HG03342 (cell line): Measurements from ENCODE around the gene CASQ1.

Experiments
- ATAC-seq: cut with Tn5 transposase; IDR thresholded peaks from one replicate; pipeline ENCODE4 v1.9.1; 2021; ENCODE audit warnings: mild to moderate bottlenecking, moderate library complexity; ENCODE audit not compliant: unreplicated experiment

CASQ1 gene

GRCh38 chr1:160189649-160190625, at the start of gene CASQ1:
TSS of gene CASQ1 (plus strand) at chr1:160190575. CDS start at chr1:160190752, 177 bp downstream.
- no peak for ATAC-seq

GRCh38 chr1:160143695-160144094, 46.7 kb upstream of the CASQ1 start:
- ATAC-seq = no peak

GRCh38 chr1:160144921-160145320, 45.5 kb upstream of the CASQ1 start:
- ATAC-seq = no peak

- no peak for ATAC-seq
These were observed 44.3 kb upstream of the CASQ1 start for GRCh38 chr1:160146107-160146506.

GRCh38 chr1:160148121-160148520, 42.3 kb upstream of the CASQ1 start:
- no peak for ATAC-seq

GRCh38 chr1:160149233-160149632, 41.1 kb upstream of the CASQ1 start:
- no peak for ATAC-seq

GRCh38 chr1:160149716-160150115, 40.7 kb upstream of the CASQ1 start:
- no peak for ATAC-seq

GRCh38 chr1:160151303-160151702, 39.1 kb upstream of the CASQ1 start, which contains the start of gene ATP1A4:
TSS of gene ATP1A4 (plus strand) at chr1:160151603. CDS start at chr1:160152041, 438 bp downstream.
- ATAC-seq = no peak

- ATAC-seq = no peak
These were observed 35.6 kb upstream of the CASQ1 start for GRCh38 chr1:160154790-160155189.

- ATAC-seq = no peak
These were observed 34.0 kb upstream of the CASQ1 start for GRCh38 chr1:160156361-160156760.

- ATAC-seq = no peak
These were observed 33.2 kb upstream of the CASQ1 start for GRCh38 chr1:160157174-160157573.

- no peak for ATAC-seq
These were observed 32.3 kb upstream of the CASQ1 start for GRCh38 chr1:160158031-160158430.

- no peak for ATAC-seq
These were observed 31.8 kb upstream of the CASQ1 start for GRCh38 chr1:160158534-160158933.

GRCh38 chr1:160159846-160160245, 30.5 kb upstream of the CASQ1 start:
- ATAC-seq = no peak

- no peak for ATAC-seq
These were observed 28.2 kb upstream of the CASQ1 start for GRCh38 chr1:160161965-160162705.

GRCh38 chr1:160162931-160163330, 27.4 kb upstream of the CASQ1 start:
- no peak for ATAC-seq

- ATAC-seq = no peak
These were observed 26.8 kb upstream of the CASQ1 start for GRCh38 chr1:160163615-160164014.

GRCh38 chr1:160164121-160164520, 26.3 kb upstream of the CASQ1 start:
- no peak for ATAC-seq

GRCh38 chr1:160166166-160166868, 24.1 kb upstream of the CASQ1 start:
- ATAC-seq = no peak

GRCh38 chr1:160167056-160167455, 23.3 kb upstream of the CASQ1 start:
- no peak for ATAC-seq

GRCh38 chr1:160167580-160167979, 22.8 kb upstream of the CASQ1 start:
- ATAC-seq = no peak
